ENCODE measurements around the gene LILRB4. TPM values are rescaled to one million over a fixed set of nuclear protein-coding genes. Genes with fewer than 3 reads are reported as not detected.

The LILRB4 gene
- total RNA-seq (2022), result not detected in 2 replicates
- Bru-seq, nascent RNA, result not detected
- not detected for BruChase-seq, experiment 1, labeled RNA remaining after a 2-hour chase
- not detected for BruChase-seq, experiment 2, labeled RNA remaining after a 6-hour chase
- long read RNA-seq, result 0 reads

DNA sequence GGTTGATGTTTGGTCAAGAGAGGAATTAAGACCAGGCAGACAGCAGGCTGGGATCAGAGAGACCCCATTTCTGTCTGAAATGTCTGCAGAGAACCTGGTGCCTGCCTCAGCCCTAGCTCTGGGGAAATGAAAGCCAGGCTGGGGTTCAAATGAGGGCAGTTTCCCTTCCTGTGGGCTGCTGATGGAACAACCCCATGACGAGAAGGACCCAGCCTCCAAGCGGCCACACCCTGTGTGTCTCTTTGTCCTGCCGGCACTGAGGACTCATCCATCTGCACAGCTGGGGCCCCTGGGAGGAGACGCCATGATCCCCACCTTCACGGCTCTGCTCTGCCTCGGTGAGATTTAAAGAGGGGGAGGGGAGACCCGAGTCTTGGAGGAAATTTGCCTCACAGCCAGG is at the start of gene LILRB4:
TSS of gene LILRB4 (plus strand) at position 256 of the 400 bp plus-strand sequence. CDS start at position 305, 49 bp downstream.
- intact Hi-C loops (cut with micrococcal nuclease; ENCODE audit: unreplicated experiment), result no loop called here
- Mint-ChIP-seq H3K4me1 (ENCODE audit: low read depth, unreplicated experiment) (no peaks in the 10 kb centered on the region), H3K9me3 (ENCODE audit: unreplicated experiment) (no peaks in the 10 kb centered on the region), H3K27ac (ENCODE audit: unreplicated experiment) (no peak within 1 kb of the TSS), H3K36me3 (ENCODE audit: insufficient read depth, unreplicated experiment) (no peaks in the 10 kb centered on the region), H3K4me3 (ENCODE audit: unreplicated experiment) (no peak within 1 kb of the TSS), H3K27me3 (ENCODE audit: insufficient read depth, unreplicated experiment) (peaks cover 4% of the 10 kb centered on the region)
- H3K36me3 ChIP-seq (ENCODE audit: control insufficient read depth, insufficient read depth, low read length), result no peaks in the 10 kb centered on the region
- CTCF ChIA-PET, result interaction anchor here (0.6 kb wide), 1 partner anchor 1368 kb away, joined by 3 read pairs; no protein-coding TSS in a partner anchor
- H3K4me1 ChIP-seq, result no peaks in the 10 kb centered on the region
- H3K9me3 ChIP-seq, result no peaks in the 10 kb centered on the region
- POLR2A ChIA-PET, result no interaction called here
- no peak for DNase-seq
- no TSS peak for BruUV-seq (replicated peaks)
- H3K4me3 ChIP-seq (ENCODE audit: low read depth, low read length), result no peak within 1 kb of the TSS
- no peaks in the 10 kb centered on the region; the same call in 1 of the 2 replicates for H3K27me3 ChIP-seq (replicated peaks; ENCODE audit: control insufficient read depth, insufficient read depth, low read length)
- TF ChIP-seq, protein P1, sequence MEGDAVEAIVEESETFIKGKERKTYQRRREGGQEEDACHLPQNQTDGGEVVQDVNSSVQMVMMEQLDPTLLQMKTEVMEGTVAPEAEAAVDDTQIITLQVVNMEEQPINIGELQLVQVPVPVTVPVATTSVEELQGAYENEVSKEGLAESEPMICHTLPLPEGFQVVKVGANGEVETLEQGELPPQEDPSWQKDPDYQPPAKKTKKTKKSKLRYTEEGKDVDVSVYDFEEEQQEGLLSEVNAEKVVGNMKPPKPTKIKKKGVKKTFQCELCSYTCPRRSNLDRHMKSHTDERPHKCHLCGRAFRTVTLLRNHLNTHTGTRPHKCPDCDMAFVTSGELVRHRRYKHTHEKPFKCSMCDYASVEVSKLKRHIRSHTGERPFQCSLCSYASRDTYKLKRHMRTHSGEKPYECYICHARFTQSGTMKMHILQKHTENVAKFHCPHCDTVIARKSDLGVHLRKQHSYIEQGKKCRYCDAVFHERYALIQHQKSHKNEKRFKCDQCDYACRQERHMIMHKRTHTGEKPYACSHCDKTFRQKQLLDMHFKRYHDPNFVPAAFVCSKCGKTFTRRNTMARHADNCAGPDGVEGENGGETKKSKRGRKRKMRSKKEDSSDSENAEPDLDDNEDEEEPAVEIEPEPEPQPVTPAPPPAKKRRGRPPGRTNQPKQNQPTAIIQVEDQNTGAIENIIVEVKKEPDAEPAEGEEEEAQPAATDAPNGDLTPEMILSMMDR (IDR thresholded peaks at IDR 0.05; ENCODE audit: insufficient read depth in 1 of 2, low read depth in 1 of 2, low read length in 1 of 2, severe bottlenecking in 1 of 2, unreplicated experiment in 1 of 2), result no peak

DNA sequence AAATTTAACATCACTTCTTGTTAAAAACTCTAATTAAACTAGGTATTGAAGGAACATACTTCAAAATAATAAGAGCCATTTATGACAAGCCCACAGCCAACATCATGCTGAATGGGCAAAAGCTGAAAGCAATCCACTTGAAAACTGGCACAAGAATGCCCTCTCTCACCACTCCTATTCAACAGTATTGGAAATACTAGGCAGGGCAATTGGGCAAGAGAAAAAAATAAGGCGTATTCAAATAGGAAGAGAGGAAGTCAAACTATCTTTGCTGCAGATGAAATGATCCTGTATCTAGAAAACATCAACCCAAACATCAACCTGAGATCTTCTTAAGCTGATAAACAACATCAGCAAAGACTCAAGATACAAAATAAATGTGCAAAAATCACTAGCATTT is 48.1 kb upstream of the LILRB4 start:
- Mint-ChIP-seq H3K36me3 (ENCODE audit: insufficient read depth, unreplicated experiment) (no peaks in the 10 kb centered on the region), H3K4me3 (ENCODE audit: unreplicated experiment) (no peak overlapping the region), H3K27ac (ENCODE audit: unreplicated experiment) (no peak overlapping the region), H3K9me3 (ENCODE audit: unreplicated experiment) (peaks cover 19% of the 10 kb centered on the region), H3K4me1 (ENCODE audit: low read depth, unreplicated experiment) (no peaks in the 10 kb centered on the region), H3K27me3 (ENCODE audit: insufficient read depth, unreplicated experiment) (peaks cover 11% of the 10 kb centered on the region)
- POLR2A ChIA-PET, result no interaction called here
- TF ChIP-seq, protein P1 (IDR thresholded peaks at IDR 0.05; ENCODE audit: insufficient read depth in 1 of 2, low read depth in 1 of 2, low read length in 1 of 2, severe bottlenecking in 1 of 2, unreplicated experiment in 1 of 2), result no peak
- no peaks in the 10 kb centered on the region for H3K9me3 ChIP-seq
- no peaks in the 10 kb centered on the region for H3K36me3 ChIP-seq (ENCODE audit: control insufficient read depth, insufficient read depth, low read length)
- intact Hi-C loops (cut with micrococcal nuclease; ENCODE audit: unreplicated experiment), result no loop called here
- no peaks in the 10 kb centered on the region for H3K4me1 ChIP-seq
- no peak overlapping the region for H3K4me3 ChIP-seq (ENCODE audit: low read depth, low read length)
- CTCF ChIA-PET, result no interaction called here
- no TSS peak for BruUV-seq (replicated peaks)
- DNase-seq, result no peak
- no peaks in the 10 kb centered on the region for H3K27me3 ChIP-seq (replicated peaks; ENCODE audit: control insufficient read depth, insufficient read depth, low read length)

DNA sequence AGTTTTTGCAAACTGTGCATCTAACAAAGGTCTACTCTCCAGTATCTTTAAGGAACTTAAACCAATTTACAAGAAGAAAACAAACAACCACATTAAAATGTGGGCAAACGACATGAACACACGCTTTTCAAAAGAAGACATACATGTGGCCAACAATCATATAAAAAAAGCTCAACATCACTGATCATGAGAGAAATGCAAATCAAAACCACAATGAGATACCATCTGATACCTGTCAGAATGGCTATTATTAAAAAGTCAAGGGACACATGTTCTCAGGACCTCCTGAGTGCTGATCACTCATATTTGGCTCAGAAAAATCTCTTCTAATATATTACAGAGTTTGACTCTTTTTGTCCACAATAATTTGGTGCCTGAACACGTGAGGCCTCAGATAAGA is 46.7 kb upstream of the LILRB4 start:
- ChIA-PET POLR2A (no interaction called here), CTCF (no interaction called here)
- H3K36me3 Mint-ChIP-seq (ENCODE audit: insufficient read depth, unreplicated experiment), result no peaks in the 10 kb centered on the region
- peaks cover 19% of the 10 kb centered on the region for H3K9me3 Mint-ChIP-seq (ENCODE audit: unreplicated experiment)
- Histone ChIP-seq H3K9me3 (no peaks in the 10 kb centered on the region), H3K4me3 (ENCODE audit: low read depth, low read length) (no peak overlapping the region), H3K4me1 (no peaks in the 10 kb centered on the region), H3K27me3 (replicated peaks; ENCODE audit: control insufficient read depth, insufficient read depth, low read length) (no peaks in the 10 kb centered on the region), H3K36me3 (ENCODE audit: control insufficient read depth, insufficient read depth, low read length) (no peaks in the 10 kb centered on the region)
- H3K27ac Mint-ChIP-seq (ENCODE audit: unreplicated experiment), result no peak overlapping the region
- TF ChIP-seq, protein P1 (IDR thresholded peaks at IDR 0.05; ENCODE audit: insufficient read depth in 1 of 2, low read depth in 1 of 2, low read length in 1 of 2, severe bottlenecking in 1 of 2, unreplicated experiment in 1 of 2), result no peak
- no TSS peak for BruUV-seq (replicated peaks)
- intact Hi-C loops (cut with micrococcal nuclease; ENCODE audit: unreplicated experiment), result no loop called here
- H3K27me3 Mint-ChIP-seq (ENCODE audit: insufficient read depth, unreplicated experiment), result peaks cover 14% of the 10 kb centered on the region
- no peak overlapping the region for H3K4me3 Mint-ChIP-seq (ENCODE audit: unreplicated experiment)
- DNase-seq, result no peak
- no peaks in the 10 kb centered on the region for H3K4me1 Mint-ChIP-seq (ENCODE audit: low read depth, unreplicated experiment)

Measured in Caco-2 (cell line).